GM18870 (cell line): ENCODE results near the gene FGD5.

ENCODE experiments used
- ATAC-seq: cut with Tn5 transposase; IDR thresholded peaks from one replicate; pipeline ENCODE4 v1.9.1; 2021; ENCODE audit warnings: moderate library complexity; ENCODE audit not compliant: unreplicated experiment

Gene FGD5, protein sequence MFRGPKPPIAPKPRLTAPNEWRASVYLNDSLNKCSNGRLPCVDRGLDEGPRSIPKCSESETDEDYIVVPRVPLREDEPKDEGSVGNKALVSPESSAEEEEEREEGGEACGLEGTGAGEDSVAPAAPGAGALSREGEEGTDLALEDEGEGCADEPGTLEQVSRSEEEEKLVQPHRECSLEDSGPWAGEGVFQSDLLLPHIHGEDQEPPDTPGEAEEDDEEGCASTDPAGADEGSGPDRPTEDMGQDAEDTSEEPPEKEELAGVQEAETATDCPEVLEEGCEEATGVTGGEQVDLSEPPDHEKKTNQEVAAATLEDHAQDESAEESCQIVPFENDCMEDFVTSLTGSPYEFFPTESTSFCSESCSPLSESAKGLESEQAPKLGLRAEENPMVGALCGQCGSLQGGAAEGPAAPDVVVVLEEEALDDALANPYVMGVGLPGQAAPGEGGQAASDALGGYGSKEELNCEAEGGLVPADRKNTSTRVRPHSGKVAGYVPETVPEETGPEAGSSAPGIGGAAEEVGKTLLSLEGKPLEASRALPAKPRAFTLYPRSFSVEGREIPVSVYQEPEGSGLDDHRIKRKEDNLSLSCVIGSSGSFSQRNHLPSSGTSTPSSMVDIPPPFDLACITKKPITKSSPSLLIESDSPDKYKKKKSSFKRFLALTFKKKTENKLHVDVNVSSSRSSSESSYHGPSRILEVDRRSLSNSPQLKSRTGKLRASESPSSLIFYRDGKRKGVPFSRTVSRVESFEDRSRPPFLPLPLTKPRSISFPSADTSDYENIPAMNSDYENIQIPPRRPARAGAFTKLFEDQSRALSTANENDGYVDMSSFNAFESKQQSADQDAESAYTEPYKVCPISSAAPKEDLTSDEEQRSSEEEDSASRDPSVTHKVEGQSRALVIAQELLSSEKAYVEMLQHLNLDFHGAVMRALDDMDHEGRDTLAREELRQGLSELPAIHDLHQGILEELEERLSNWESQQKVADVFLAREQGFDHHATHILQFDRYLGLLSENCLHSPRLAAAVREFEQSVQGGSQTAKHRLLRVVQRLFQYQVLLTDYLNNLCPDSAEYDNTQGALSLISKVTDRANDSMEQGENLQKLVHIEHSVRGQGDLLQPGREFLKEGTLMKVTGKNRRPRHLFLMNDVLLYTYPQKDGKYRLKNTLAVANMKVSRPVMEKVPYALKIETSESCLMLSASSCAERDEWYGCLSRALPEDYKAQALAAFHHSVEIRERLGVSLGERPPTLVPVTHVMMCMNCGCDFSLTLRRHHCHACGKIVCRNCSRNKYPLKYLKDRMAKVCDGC (N-terminal part only)

DNA sequence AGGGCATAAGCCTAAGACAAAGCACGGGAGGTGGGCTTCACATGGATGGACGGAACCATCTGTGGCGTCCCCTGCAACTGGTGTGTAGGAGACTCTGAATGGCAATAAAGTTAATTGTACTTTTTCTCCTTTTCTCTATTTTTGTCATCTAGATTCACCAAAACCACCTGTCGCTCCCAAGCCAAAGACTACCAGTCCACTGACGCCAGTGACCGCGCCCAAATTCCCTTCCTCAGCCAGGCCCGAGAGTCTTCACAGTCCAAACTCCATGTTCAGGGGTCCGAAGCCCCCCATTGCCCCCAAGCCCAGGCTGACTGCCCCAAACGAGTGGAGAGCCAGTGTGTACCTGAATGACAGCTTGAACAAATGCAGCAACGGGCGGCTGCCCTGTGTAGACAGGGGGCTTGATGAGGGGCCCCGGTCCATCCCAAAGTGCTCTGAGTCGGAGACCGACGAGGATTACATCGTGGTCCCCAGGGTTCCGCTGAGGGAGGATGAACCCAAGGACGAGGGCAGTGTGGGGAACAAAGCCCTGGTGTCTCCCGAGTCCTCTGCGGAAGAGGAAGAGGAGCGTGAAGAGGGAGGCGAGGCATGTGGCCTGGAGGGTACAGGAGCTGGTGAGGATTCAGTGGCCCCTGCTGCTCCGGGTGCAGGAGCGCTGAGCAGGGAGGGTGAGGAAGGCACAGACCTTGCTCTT is at the start of gene FGD5:
Gene FGD5 (plus strand): TSS at position 159 of the 697 bp plus-strand sequence. CDS start 110 bp downstream, at position 269.
- ATAC-seq = no peak

DNA sequence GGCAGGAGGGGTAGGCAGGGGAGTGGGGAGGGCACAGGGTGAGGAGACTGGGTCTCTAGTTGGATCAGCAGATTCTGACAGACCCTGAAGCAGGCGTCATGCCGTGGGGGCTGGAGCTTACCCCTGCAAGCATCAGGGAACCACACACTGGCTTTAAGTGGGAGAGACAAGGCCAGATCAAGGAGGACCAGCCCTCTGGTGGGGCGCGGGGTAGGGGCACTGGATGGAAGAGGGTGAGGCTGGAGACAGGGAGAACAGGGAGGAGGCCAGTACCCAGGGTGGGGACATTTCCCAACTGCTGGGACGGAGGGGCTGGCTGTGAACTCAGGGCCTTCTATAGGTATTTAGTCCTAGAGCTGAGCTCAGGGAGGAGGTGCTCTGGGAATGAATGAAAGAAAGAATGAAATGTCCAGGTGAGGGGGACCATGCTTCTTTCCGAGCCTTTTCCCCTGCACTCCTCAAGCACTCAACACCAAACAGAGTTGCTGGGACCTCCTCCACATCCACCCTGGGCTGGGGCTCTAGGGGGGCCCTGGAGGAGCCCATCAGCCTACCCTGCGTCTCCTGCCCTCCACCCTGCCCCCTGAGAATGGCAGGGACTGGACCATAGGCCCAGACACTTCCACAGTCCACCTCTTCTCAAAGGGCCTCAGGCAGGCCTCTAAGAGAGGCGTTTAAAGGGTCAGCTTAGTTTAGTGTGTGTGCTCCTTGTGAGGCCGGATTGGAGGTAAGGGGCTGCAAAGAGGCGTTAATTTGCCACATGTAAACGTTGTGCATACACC is 49.0 kb upstream of the FGD5 start:
- ATAC-seq = no peak

DNA sequence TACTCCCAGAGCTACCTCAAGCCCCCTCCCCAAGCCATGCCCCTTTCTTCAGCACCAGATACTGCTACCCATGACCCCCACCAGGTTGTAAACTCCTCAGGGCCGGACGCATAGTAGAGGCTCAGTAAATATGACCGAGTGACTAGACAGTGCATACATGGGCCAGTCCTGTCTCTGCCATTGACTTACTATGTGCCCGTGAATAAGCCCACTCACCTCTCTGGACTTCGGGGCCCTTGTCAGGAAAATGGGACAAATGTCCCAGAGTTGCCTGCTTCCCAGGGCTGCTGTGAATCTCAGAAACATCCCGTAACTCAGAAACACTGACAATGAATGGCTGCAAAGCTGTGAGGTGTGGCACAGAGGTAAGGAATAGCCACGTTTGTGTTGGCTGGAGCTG is 48.2 kb upstream of the FGD5 start:
- no peak for ATAC-seq

DNA sequence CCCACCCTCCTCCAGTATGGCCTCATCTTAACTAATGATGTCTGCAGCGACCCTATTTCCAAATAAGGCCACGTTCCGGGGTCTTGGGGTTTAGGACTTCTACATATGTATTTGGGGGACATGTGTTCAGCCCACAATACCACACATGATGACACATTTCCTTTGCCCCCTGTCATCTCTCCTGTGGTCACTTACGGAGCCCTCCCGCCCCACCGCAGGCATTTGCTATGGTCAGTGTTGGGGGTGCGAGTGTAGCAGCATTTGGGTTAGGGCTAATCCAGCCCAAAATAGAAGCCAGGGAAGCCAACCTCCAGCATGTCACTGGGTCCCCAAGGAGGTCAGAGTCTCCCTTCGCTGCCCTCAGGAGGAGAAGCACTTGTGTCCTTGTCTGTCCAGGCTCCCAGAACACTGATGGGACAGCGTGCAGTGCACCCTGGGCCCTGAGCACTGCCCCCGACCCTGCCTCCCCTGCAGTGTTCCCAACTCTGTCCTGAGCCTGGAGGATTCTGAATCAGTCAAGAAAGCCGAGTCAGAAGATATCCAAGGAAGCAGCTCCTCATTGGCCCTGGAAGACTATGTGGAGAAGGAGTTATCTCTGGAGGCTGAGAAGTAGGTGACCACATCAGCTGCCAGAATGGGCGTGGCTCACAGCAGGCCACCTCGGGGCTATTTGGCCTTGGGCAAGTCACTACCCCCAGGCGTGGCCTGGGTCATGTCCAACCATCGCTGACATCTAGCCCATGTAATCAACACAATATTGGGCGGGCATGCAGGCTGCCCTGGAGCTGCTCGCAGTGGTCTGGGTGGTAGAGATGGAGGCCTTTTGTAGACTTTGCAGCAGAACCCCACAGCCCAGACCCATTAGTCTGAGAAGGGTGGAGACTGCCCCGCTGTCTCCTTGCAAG is 46.9 kb upstream of the FGD5 start:
- no peak for ATAC-seq

DNA sequence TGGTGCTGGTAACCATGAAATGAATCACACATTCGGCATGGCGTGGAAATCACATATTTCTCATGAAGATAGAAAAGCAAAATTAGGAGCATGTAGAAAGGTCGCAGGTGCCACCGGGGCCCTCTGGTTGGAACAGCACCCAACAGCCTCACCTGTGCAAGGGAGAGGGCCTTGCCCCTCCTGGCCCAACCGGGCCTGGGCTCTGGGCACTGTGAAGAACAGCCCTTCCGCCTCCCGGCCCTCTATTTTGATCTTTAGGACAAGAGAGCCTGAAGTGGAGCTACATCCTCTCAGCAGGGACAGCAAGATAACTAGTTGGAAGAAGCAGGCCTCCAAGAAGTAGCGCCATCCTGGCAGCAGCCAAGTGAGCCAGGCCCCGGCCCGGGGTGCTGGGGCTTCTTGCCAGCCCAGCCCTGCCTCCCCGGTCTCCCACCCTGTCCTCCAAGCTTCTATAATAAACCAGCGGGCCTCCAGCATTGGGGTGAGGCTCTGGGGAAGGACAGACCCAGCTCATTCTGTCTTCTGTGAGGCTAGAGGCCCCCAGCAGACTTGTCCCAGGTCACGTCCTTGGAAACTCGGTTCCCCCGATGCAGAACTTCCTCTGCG is 46.1 kb upstream of the FGD5 start:
- no peak for ATAC-seq

DNA sequence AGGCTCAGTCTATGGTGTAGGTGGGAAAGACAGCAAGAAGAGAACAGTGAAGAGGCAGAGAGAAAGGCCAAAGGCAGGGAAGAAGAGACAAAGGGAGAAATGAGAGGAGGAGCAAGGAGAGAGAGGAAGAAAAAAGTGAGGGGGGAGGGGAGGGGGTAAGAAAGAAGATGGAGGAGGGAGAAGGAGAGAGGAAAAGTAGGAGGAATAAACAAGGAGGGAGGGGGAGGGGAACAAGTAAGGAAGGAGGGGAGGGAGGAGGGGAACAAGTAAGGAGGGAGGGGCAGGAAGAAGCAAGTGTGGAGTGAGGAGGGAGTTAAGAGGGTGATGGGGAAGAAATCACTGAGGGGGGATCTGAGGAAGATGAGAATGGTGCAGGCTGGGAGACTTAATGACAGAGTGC is 45.5 kb upstream of the FGD5 start:
- no peak for ATAC-seq

DNA sequence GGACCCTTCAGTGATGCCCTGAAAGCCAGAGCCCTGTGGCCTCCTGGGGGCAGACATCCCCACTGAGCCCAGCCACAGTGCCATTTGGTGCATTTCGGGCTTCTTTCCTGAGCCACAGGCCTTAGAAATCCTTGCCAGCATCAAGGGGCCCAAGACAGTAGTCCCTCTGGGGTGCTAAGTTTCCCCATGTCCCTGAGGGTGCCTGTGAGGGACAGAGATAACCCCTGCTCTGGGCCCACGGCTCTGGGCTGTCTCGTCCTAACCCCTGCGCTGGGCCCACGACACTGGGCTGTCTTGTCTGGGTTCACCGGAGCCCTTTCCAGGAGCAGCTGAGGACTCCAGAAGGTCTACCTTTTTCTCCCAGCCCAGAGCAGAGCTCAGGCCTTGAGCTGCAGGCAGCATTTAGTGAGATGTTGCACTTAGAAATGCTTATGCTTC is 45.1 kb upstream of the FGD5 start:
- ATAC-seq = no peak

DNA sequence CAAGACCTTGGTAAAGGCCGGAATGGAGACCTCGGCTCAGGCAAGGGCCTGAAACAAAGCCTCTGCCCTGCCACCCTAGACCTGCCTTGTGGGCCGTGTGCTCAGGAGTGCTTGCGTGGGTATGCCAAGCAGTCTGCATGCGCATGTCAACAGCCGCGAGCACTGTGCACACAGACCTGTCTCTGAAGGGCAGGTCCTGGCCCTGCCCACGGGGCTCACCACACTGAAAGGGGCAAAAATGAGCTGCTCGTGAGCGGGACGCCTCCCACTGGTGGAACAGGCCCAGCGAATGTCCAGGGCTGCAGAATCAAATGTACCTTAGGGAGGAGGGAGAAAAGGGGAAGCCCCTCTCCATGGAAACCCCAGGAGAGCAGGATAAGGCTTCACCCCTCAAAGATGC is 44.3 kb upstream of the FGD5 start:
- no peak for ATAC-seq

DNA sequence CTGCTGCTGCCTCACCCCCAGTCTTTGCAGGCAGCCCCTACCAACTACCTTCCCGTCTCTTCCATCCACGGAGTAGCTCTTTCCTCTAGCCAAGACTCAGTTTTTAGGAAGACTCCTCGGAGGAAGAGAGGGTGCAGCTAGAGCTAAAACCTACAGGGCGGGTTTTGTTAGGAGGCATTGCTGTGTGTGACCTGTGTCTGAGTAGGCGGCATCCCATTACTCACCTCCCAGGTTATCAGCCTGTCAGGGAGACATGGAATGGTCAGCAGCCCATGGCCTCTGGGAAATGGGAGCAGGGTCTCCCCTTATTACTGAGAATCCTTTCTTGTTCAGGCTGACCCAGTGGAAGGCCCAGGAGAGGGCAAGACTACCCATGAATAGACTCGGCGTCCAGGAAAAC is 43.8 kb upstream of the FGD5 start:
- ATAC-seq = no peak

DNA sequence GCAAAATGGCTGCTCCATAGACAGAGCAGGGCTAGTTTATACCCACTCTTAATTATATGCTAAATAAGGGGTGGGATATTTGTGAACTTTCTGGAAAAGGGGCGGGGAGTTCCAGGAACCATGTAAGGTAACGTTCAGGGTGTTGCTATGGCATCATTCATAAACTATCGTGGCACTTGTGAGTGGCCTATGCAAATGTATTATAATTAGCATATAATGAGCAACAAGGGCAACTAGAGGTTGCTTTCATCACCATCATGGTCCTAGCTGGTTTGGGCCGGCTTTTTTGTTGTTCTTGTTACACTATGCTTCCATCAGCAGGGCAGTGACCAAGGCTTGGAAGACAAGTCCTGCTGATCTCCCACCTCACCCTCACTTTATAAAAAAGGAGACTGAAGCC is 43.2 kb upstream of the FGD5 start:
- ATAC-seq = no peak

DNA sequence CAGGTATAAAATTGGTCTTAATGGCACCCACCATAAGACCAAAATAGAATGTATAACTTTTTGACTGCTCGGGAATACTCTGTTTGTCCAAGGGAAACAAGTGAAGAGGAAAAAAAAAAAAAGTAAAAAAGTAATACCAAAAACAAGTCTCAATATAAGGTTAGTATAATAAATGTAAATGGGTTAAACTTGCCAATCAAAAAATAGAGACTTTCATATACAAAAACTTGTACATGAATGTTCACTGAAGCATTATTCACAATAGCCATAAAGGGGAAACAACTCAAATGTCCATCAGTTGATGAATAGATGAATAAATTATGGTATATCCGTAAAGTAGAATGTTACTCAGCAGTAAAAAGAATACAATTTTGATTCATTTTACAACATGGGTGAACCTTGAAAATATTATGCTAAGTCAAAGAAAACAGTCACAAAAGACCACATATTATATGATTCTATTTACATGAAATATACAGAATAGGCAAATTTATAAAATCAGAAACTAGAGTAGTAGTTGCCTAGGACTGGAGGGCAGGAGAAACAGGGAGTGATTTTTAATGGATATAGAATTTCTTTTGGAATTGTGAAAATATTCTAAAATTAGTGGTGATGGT is 39.6 kb upstream of the FGD5 start:
- ATAC-seq = no peak

DNA sequence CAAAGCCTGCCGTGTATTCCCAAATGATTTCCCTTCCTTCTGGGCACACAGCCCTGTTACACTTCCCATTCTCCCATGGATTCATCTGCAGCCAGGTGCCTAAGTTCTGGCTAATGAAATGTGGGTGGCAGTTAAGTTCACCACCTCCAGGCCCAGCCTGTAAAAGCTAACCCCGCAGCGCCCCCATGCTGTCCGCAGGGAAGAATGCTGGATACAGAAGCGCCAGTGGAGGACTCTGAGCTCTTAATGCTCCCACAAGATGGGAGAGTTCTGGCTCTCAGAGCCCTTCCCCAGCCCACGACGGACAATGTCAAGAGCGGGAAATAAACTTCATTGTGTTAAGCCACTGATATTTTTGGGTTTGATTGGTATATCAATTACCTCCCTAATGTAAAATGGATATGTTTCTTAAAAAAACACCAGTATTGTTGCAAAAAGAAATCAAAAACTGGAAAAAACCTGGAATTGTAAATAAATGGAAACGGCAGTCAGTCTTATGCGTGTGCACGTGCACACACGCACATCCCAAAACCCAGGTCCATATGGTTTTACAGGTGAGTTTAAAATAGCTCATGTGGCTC is 37.7 kb upstream of the FGD5 start:
- no peak for ATAC-seq

DNA sequence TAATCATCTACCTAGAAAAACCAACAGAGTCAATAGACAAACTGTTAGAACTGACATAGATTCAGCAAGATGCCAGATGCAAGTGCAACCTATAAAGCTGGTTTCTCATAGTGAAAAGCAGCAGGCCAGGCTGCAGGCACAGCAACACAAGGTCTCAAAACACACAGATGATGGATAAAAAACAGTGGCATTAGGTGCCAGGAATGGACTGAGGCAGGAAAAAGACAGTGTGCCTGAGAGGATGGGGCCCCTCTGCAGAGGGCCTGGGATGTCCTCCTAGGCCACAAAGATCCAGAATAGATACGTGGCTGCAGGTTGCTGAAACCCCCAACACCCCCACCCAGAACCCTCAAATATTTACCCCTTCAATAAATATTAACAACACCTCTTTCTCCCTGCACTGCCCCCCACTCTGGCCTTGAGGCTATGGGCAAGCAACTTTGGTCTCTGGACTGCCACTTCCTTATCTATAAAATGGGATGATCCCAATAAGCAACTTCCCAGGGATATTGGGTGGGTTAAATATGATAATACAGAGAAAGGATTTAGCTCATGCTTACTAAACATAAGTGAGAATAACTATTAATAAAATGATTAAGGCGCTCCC is 35.2 kb upstream of the FGD5 start:
- ATAC-seq = no peak

DNA sequence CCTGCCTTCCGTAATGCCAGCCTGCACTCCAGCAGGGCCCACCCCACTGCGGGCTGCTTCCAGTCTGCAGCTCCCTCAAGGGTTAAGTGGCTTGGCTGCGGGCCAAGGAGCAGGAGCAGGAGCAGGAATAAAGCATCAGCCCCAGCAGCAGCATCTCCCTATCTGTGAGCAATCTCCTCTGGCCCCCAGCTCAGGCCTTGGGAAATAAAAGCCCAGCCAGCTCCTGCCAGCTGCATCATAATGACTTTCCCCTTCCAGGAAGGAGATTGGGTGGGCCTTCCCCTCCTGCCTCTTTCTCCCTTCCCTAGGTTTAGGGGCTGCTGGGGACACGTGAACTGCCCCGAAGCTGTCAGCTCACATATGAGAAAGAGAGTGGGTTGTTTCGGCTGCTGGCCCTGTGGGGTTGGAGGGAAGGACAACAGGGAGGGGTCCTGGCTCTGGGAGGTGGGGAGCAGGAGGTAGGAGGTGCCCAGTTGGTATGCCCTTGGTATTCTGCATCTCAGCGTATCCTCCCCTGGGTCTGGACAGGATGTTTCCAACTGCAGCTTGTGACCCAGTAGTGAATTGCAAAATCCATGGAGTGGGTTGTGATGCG is 34.6 kb upstream of the FGD5 start:
- ATAC-seq = no peak

DNA sequence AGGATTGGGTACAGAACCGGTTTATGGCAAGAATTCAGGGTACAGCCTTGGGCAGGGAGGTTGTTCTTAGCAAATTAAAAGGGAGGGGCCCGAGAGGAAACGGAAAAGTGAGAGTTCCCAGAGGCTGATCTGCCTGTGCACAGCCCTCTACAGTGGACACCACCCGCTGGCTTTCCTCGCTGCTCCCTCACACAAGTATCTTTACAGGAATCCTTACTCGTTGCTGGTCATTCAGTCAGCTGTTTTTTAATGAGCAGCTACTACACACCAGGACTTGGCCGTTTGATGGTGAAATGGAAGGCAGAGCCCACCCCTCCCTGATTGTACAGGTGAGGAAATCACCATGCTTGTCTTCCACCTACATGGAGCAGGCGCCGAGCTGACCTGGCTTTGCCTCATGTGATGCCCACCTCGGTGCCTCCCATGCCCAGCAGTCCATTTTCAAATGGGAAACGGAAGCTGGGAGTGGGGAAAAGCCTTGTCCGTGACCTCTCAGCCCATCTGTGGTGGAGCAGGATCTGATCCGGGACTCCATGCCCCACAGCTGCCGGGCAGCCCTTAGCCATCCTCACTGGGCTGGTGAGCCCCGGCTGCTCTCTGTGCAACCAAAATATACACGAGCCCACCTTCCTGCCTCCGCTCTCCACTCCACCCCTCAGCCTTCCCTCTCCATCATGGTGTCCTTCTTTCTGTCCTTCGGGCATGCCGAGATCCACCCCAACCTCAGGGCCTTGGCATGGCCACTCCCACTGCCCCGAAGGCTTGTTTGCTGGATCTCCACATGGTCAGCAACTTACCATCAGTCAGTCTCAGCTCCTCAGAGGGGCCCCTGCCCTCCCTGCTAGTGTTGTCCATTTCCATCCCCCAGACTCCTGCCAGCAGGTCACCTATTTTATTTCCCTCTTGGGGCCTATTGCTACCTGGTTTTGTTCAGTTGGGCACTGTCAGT is 33.3 kb upstream of the FGD5 start:
- no peak for ATAC-seq

DNA sequence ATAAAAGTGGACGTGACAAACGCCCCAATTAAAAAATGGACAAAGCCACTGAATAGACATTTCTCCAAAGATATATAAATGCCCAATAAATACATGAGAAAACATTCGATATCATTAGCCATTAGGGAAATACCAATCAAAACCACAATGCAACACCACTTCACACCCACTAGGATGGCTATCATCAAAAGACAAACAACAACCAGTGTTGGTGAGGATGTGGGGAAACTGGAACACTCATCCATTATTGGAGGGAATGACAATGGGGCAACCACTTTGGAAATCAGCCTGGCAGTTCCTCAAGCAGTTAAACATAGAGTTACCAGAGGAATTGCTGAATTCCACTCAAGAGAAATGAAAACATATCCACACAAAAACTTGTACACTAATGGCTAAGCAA is 32.4 kb upstream of the FGD5 start:
- ATAC-seq = no peak
